ENCODE measurements around the gene DTNB.

DNA sequence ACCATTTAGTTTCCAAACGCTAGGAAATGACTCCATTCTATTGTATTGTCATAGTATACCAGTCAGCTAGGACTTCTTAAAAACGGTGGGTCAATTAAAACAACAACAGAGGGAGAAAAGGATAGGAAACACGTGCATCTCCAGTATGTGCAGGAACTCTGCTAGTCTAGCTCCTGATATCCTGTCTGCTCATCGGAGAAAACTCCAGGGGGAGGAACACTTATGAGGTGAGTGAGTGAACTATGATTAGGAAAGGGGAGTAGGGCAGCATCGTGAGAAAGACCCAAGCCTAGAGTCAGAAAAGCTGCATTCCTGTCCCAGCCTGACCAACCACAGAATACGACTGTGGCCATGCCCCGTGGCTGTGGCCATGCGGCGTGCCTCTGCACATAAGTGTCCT lies 34.2 kb downstream of the DTNB start:
- TF ChIP-seq POLR2A (IDR thresholded peaks at IDR 0.05; ENCODE audit: low read depth, low read length) (no peak), TAF1 (IDR thresholded peaks at IDR 0.05; ENCODE audit: low read depth, low read length) (no peak)

Data from GM12891 (cell line).